NCI-H146 (cell line): Measurements from ENCODE around the gene RAB11FIP5.
"Not testable (repeated sequence)": the region's sequence is repeated elsewhere in the genome, so short reads cannot be mapped to it uniquely, and the experiment has no call there.

Source experiments
- DNase-seq: peaks from one replicate; lab custom pipeline; 2025; lab: John Stamatoyannopoulos, UW

The RAB11FIP5 gene

GRCh38 chr2:73112913-73113854 lies at the start of gene RAB11FIP5:
Gene RAB11FIP5 (minus strand): TSS chr2:73112948. CDS start chr2:73112777, 171 bp downstream.
- peak; percentile 74 for DNase-seq

GRCh38 chr2:73156539-73157124 lies 43.9 kb upstream of the RAB11FIP5 start:
- DNase-seq = peak; percentile 53

GRCh38 chr2:73142937-73143336 lies 30.2 kb upstream of the RAB11FIP5 start:
- no peak for DNase-seq

- DNase-seq = no peak
These were observed 29.1 kb upstream of the RAB11FIP5 start for GRCh38 chr2:73141896-73142295.

GRCh38 chr2:73135236-73135635 lies 22.5 kb upstream of the RAB11FIP5 start:
- DNase-seq = no peak

GRCh38 chr2:73134471-73134870 lies 21.7 kb upstream of the RAB11FIP5 start:
- DNase-seq = no peak

- no peak for DNase-seq
These were observed 20.9 kb upstream of the RAB11FIP5 start for GRCh38 chr2:73133566-73134197.

GRCh38 chr2:73131807-73132206 lies 19.1 kb upstream of the RAB11FIP5 start:
- no peak for DNase-seq

GRCh38 chr2:73130790-73131189 lies 18.0 kb upstream of the RAB11FIP5 start:
- no peak for DNase-seq

GRCh38 chr2:73128841-73129535 lies 16.2 kb upstream of the RAB11FIP5 start:
- no peak for DNase-seq

- no peak for DNase-seq
These were observed 9.8 kb upstream of the RAB11FIP5 start for GRCh38 chr2:73122536-73122935.

- DNase-seq = not testable (repeated sequence)
These were observed 7.0 kb upstream of the RAB11FIP5 start for GRCh38 chr2:73119611-73120239.

GRCh38 chr2:73117441-73117840 lies 4.7 kb upstream of the RAB11FIP5 start:
- no peak for DNase-seq

- no peak for DNase-seq
These were observed 3.6 kb upstream of the RAB11FIP5 start for GRCh38 chr2:73116182-73116960.

- DNase-seq = no peak
These were observed 1.6 kb upstream of the RAB11FIP5 start for GRCh38 chr2:73114273-73114867.

- peak; percentile 57 for DNase-seq
These were observed 479 bp downstream of the RAB11FIP5 start for GRCh38 chr2:73112026-73112912.

GRCh38 chr2:73111073-73112025 lies 1.4 kb downstream of the RAB11FIP5 start:
- DNase-seq = peak; percentile 17
